ENCODE measurements around the gene AGBL4. TPM values are rescaled to one million over a fixed set of nuclear protein-coding genes. Genes with fewer than 3 reads are reported as not detected.

Gene AGBL4
- total RNA-seq, 1 experiment from 2014 or later = 0.33 TPM

- Histone ChIP-seq H3K4me2 (ENCODE audit: low read length) (no peak overlapping the region), H3K79me2 (ENCODE audit: low read length) (no peaks in the 10 kb centered on the region), H3K9me2 (replicated peaks; ENCODE audit: low read length) (no peaks in the 10 kb centered on the region), H3K27ac (ENCODE audit: low read length) (no peak overlapping the region), H3K9ac (ENCODE audit: low read length) (no peak overlapping the region), H3K4me3 (ENCODE audit: low read length) (no peak overlapping the region), H3K9me3 (ENCODE audit: low read length) (no peaks in the 10 kb centered on the region), H3F3A (ENCODE audit: low read length, unreplicated experiment) (no peaks in the 10 kb centered on the region), H3K27me3 (ENCODE audit: low read length) (0 out of 2 replicates have a peak, but pooled peaks cover 17% of the 10 kb centered on the region), H3K4me1 (ENCODE audit: insufficient read depth, low read length) (no peaks in the 10 kb centered on the region), H3K36me3 (ENCODE audit: low read depth, low read length) (no peaks in the 10 kb centered on the region), H4K20me1 (ENCODE audit: low read length) (no peaks in the 10 kb centered on the region), H2AFZ (ENCODE audit: low read length) (no peak overlapping the region)
- ATAC-seq (peak; percentile 94), DNase-seq (peak; percentile 62)
- POLR2A ChIA-PET (ENCODE audit: unreplicated experiment) = no interaction called here
- TF ChIP-seq EZH2phosphoT487 (IDR thresholded peaks at IDR 0.05; ENCODE audit: borderline replicate concordance, low read length) (no peak), EZH2 (IDR thresholded peaks at IDR 0.05; ENCODE audit: low read length, unreplicated experiment) (no peak), CTCF (conservative IDR thresholded peaks at IDR 0.05; ENCODE audit: low read depth, low read length) (peak; percentile 82)
- intact Hi-C loops (cut with micrococcal nuclease) = loop anchor here (2.0 to 5.0 kb wide), 2 partner anchors 244 to 345 kb away; no protein-coding TSS in a partner anchor
- CTCF ChIA-PET = interaction anchor here (0.6 to 1.5 kb wide), 2 partner anchors 107 to 245 kb away, joined by 5 to 10 read pairs; no protein-coding TSS in a partner anchor
- BruUV-seq (replicated peaks) = no TSS peak
Measured at GRCh38 chr1:48572646-48573258, 1451.0 kb downstream of the AGBL4 start.

- no peak for TF ChIP-seq CTCF (conservative IDR thresholded peaks at IDR 0.05; ENCODE audit: low read depth, low read length)
- no peak for TF ChIP-seq EZH2 (IDR thresholded peaks at IDR 0.05; ENCODE audit: low read length, unreplicated experiment)
- no peak for TF ChIP-seq EZH2phosphoT487 (IDR thresholded peaks at IDR 0.05; ENCODE audit: borderline replicate concordance, low read length)
- Histone ChIP-seq H3K9me2 (replicated peaks; ENCODE audit: low read length) (no peaks in the 10 kb centered on the region), H3K4me3 (ENCODE audit: low read length) (no peak overlapping the region), H3K36me3 (ENCODE audit: low read depth, low read length) (no peaks in the 10 kb centered on the region), H3K27me3 (ENCODE audit: low read length) (0 out of 2 replicates have a peak, but pooled peaks cover 17% of the 10 kb centered on the region), H3K4me1 (ENCODE audit: insufficient read depth, low read length) (no peaks in the 10 kb centered on the region), H3K27ac (ENCODE audit: low read length) (no peak overlapping the region), H3K9ac (ENCODE audit: low read length) (no peak overlapping the region), H3F3A (ENCODE audit: low read length, unreplicated experiment) (no peaks in the 10 kb centered on the region), H3K9me3 (ENCODE audit: low read length) (no peaks in the 10 kb centered on the region), H3K79me2 (ENCODE audit: low read length) (no peaks in the 10 kb centered on the region), H3K4me2 (ENCODE audit: low read length) (no peak overlapping the region), H4K20me1 (ENCODE audit: low read length) (no peaks in the 10 kb centered on the region), H2AFZ (ENCODE audit: low read length) (no peak overlapping the region)
- ChIA-PET POLR2A (ENCODE audit: unreplicated experiment) (no interaction called here), CTCF (interaction anchor here (1.5 kb wide), 1 partner anchor 245 kb away, joined by 10 read pairs; no protein-coding TSS in a partner anchor)
- DNase-seq (no peak), ATAC-seq (no peak)
- intact Hi-C loops (cut with micrococcal nuclease) = loop anchor here (2.0 to 5.0 kb wide), 2 partner anchors 245 to 345 kb away; no protein-coding TSS in a partner anchor
- BruUV-seq (replicated peaks) = no TSS peak
Measured at GRCh38 chr1:48572134-48572533, 1451.6 kb downstream of the AGBL4 start.
